ENCODE measurements around the gene MFGE8.
A peak's percentile ranks its signal among the peaks of the same experiment; 100 is the strongest.

GRCh38 chr15:88913850-88914169, 631 bp upstream of the MFGE8 start:
- TF ChIP-seq CTCF (IDR thresholded peaks at IDR 0.05) (peak in 1 of 4 experiments; percentile 12), EP300 (IDR thresholded peaks at IDR 0.05) (no peak)
